ENCODE measurements around the gene AMOTL1.
"Not testable (repeated sequence)": the region's sequence is repeated elsewhere in the genome, so short reads cannot be mapped to it uniquely, and the experiment has no call there.

AMOTL1 gene

GRCh38 chr11:94828088-94828487 is 59.9 kb downstream of the AMOTL1 start:
- no peak for DNase-seq

- DNase-seq = no peak
Observed at GRCh38 chr11:94830722-94831510, 62.8 kb downstream of the AMOTL1 start.

GRCh38 chr11:94831529-94831928 is 63.4 kb downstream of the AMOTL1 start:
- DNase-seq = no peak

GRCh38 chr11:94832604-94833235 is 64.6 kb downstream of the AMOTL1 start:
- no peak for DNase-seq

- DNase-seq = no peak
Observed at GRCh38 chr11:94834911-94835593, 66.9 kb downstream of the AMOTL1 start.

- DNase-seq = no peak
Observed at GRCh38 chr11:94835594-94835927, 67.4 kb downstream of the AMOTL1 start.

GRCh38 chr11:94837317-94837716 is 69.2 kb downstream of the AMOTL1 start:
- no peak for DNase-seq

GRCh38 chr11:94838027-94838731 is 70.0 kb downstream of the AMOTL1 start:
- DNase-seq = no peak

- DNase-seq = no peak
Observed at GRCh38 chr11:94840209-94840608, 72.1 kb downstream of the AMOTL1 start.

- no peak for DNase-seq
Observed at GRCh38 chr11:94844031-94844430, 75.9 kb downstream of the AMOTL1 start.

GRCh38 chr11:94845622-94846021 is 77.5 kb downstream of the AMOTL1 start:
- DNase-seq = no peak

GRCh38 chr11:94849839-94850238 is 81.7 kb downstream of the AMOTL1 start:
- DNase-seq = no peak

GRCh38 chr11:94851864-94852636 is 83.9 kb downstream of the AMOTL1 start:
- DNase-seq = no peak

GRCh38 chr11:94853288-94853687 is 85.1 kb downstream of the AMOTL1 start:
- not testable (repeated sequence) for DNase-seq

GRCh38 chr11:94853836-94854235 is 85.7 kb downstream of the AMOTL1 start:
- DNase-seq = no peak

- no peak for DNase-seq
Observed at GRCh38 chr11:94854770-94855633, 86.8 kb downstream of the AMOTL1 start.

GRCh38 chr11:94855666-94856065 is 87.5 kb downstream of the AMOTL1 start:
- no peak for DNase-seq

- no peak for DNase-seq
Observed at GRCh38 chr11:94856443-94856842, 88.3 kb downstream of the AMOTL1 start.

GRCh38 chr11:94857337-94857736 is 89.2 kb downstream of the AMOTL1 start:
- DNase-seq = no peak

GRCh38 chr11:94858012-94858705 is 90.0 kb downstream of the AMOTL1 start:
- DNase-seq = no peak

GRCh38 chr11:94860333-94860732 is 92.2 kb downstream of the AMOTL1 start:
- DNase-seq = no peak
